ENCODE measurements around the gene TMEM198. TPM values are rescaled to one million over a fixed set of nuclear protein-coding genes. Genes with fewer than 3 reads are reported as not detected.

The TMEM198 gene
- total RNA-seq, 1 donor from 2014 or later = 1.6 TPM

- no peak for DNase-seq (ENCODE audit: low read depth)
- no peak for TF ChIP-seq CTCF (conservative IDR thresholded peaks at IDR 0.05; ENCODE audit: low read depth, low read length)
- H3K4me3 ChIP-seq (ENCODE audit: low read depth, low read length) = peak overlapping the region; percentile 64
Observed at GRCh38 chr2:219598308-219599078, 54.7 kb downstream of the TMEM198 start.

Other genes with a start within 250 kb of the TMEM198 start
- gene PTPRN, start 234.6 kb upstream of the TMEM198 start, total RNA-seq = 0.75 and 1.0 TPM in 2 replicates
- gene RESP18, start 211.3 kb upstream of the TMEM198 start, total RNA-seq = not detected in 2 replicates
- 40.0 and 54.0 TPM in 2 replicates for gene DNPEP, start 156.1 kb upstream of the TMEM198 start, total RNA-seq
- not detected in 2 replicates for gene DES, start 125.7 kb upstream of the TMEM198 start, total RNA-seq
- 4.6 and 28.3 TPM in 2 replicates for gene SPEG, start 109.2 kb upstream of the TMEM198 start, total RNA-seq
- gene GMPPA, start 45.1 kb upstream of the TMEM198 start, total RNA-seq = 27.2 and 35.3 TPM in 2 replicates
- not detected in 2 replicates for gene ASIC4, start 29.5 kb upstream of the TMEM198 start, total RNA-seq
- gene CHPF, start 219 bp upstream of the TMEM198 start, total RNA-seq = 96.2 and 122 TPM in 2 replicates
- 38.8 and 87.0 TPM in 2 replicates for gene OBSL1, start 27.5 kb downstream of the TMEM198 start, total RNA-seq
- gene INHA, start 28.3 kb downstream of the TMEM198 start, total RNA-seq = 0.17 and 0.22 TPM in 2 replicates
- 18.6 and 35.7 TPM in 2 replicates for gene STK11IP, start 53.8 kb downstream of the TMEM198 start, total RNA-seq
- 6.6 and 12.2 TPM in 2 replicates for gene SLC4A3, start 83.6 kb downstream of the TMEM198 start, total RNA-seq